ENCODE results near the gene KCNQ5.
A peak's percentile ranks its signal among the peaks of the same experiment; 100 is the strongest.
"Not testable (repeated sequence)": the region's sequence is repeated elsewhere in the genome, so short reads cannot be mapped to it uniquely, and the experiment has no call there.

The KCNQ5 gene

DNA sequence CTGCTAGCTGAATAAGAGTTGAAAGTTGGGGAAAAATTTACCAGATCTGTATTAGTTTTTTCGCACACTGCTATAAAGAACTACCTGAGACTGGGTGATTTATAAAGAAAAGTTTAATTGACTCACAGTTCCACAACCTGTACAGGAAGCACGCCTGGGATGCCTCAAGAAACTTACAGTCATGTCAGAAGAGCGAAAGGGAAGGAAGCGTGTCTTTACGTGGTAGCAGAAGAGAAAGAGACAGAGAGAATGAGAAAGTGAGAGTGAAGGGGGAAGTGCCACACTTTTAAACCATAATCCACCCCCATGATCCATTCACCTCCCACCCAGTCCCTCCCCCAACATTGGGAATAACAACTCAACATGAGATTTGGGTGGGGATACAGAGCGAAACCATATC, 523.8 kb downstream of the KCNQ5 start:
- FAIRE-seq, result no peak

DNA sequence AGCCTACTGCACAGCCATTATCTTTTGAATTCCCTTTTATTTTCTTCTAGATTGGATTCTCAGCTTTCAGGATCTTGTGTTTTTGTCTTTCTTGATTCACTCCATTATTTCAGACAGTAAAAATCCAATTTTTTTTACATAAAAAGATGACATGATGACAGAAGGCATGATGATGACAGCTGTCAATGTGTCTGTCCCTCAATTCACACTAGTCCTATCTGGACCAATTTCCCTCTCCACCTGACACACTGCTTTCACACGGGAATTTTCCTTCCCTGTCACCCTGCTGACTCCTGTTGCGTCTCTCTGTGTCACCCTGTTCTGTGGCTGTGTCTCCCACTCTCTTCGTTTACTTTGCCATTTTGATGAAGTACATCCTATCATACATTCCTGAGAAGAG, 529.9 kb downstream of the KCNQ5 start:
- FAIRE-seq (no peak), DNase-seq (ENCODE audit: insufficient read length, low spot score) (no peak)

More for the DNA sequence above, 523.8 kb downstream of the KCNQ5 start:
- no peak for DNase-seq (ENCODE audit: insufficient read length, low spot score)

DNA sequence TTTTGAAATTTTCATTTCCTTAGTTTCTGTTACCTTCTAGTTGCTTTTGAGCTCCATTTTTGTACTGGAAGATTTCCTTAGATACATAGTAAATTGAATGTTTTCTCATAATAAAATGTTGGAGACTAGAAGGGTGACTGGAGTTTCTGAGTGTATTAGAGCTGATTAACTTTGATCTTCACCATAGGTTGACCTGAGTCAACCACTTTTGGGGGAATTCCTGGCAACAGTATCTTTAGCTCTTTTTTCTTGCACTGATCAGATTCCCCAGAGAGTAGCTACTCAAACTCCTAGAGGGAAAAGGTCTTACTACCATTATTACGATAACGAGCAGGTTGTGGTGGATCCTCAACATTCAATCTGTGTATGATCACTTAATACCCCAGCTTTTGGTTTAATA, 530.7 kb downstream of the KCNQ5 start:
- FAIRE-seq (no peak), DNase-seq (ENCODE audit: insufficient read length, low spot score) (no peak)

DNA sequence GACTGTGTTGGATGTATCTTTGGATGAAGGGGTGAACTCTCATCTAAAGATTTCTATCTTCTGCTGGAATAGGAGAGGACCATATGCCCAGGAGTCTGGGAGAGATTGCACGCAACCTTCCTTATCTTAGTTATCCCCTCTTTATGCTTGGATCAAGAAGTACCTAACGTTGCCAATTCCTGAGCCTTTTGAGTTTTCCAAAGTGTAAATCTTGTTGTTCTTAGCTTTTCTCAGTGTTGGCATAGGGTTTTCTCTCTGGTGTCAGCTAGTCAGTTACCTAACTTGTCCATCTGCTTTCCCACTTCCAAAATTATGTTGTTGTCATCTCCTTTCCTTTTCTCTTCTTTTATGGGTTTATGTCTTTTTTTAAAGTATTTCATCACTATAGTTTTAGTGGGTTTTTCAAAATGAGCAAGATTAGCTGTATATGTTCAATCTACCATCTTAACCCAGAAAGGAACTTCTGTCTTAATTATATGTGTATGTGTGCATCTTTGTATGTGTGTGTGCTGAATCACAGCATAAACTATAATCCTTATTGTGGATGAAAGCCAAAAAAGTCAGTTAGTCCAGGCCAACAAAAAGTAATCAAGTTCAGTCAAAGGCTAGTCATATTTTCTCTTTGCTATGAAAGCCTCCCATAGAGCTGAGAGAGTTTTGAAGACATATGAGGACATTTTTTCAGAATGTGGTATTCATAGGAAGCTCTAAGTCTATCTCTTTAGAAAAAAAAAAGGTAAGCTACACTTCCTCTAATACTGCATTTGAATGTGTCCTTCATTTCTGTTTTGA, 531.3 kb downstream of the KCNQ5 start:
- FAIRE-seq (no peak), DNase-seq (ENCODE audit: insufficient read length, low spot score) (no peak)

DNA sequence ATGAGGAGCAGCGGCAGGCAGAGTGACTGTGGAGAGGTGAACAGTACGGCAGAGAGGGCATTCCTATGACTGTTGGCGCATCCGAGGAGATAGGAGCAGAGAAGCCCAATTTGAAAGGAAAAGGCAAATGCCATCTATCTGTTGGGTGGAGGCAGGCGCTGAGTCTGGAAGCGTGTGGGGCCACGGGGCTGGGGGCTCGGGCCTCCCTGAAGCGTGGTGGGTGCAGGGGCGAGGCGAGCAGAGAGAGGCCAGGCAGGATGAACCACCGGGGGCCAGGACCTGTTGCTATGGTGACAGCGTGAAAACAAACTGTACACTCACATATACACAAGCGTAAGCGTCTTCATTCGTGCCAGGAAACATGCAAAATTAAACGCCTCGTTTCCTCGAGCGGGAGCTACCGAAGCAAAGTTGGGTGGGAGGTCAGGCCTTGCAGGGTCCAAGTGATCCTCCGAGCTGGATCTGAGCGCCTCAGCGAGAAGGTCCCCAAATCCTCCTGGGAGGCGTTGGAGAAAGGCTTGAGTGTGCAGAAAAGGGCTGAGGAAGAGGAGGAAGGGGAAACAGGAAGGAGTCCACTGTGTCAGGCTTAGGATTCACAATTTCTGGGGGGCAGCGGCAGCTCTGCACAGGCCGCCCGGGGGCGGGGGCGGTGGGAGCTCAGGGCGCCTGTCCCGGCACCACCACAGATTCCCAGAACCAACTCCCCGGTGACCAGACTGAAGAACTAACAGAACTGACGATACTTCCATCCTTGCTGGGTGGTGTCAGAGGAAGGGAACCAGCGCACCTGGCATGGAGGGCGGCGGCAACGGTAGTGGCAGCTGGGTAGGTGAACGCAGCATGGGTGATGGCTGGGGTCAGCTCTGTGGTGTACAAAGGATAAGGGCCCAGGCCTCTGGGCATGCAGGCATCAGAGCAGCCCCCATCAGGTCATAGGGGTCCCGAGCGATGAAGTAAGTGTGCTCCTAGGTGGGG, 535.2 kb downstream of the KCNQ5 start:
- DNase-seq (ENCODE audit: insufficient read length, low spot score) (no peak), FAIRE-seq (no peak)

DNA sequence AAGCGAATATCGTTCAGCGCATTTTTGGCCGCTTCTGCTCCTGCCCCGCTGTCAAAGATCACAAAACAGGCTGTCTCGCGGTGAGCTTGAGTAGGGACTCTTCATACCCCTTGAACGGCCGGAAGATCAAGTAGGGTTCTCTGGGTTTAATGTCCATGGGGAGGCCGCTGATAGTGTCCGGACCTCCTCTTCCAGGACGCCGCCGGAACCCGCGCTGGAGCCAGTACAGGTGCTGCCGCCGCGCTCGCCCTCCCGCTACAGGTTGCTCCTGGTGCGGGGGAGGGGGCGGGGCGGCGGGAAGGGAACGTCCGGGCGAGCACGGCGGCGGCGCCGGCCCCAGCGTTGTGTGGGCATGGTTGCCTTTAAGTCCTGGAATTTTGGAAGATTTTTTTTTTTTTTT, 536.0 kb downstream of the KCNQ5 start:
- FAIRE-seq (no peak), DNase-seq (ENCODE audit: insufficient read length, low spot score) (no peak)

DNA sequence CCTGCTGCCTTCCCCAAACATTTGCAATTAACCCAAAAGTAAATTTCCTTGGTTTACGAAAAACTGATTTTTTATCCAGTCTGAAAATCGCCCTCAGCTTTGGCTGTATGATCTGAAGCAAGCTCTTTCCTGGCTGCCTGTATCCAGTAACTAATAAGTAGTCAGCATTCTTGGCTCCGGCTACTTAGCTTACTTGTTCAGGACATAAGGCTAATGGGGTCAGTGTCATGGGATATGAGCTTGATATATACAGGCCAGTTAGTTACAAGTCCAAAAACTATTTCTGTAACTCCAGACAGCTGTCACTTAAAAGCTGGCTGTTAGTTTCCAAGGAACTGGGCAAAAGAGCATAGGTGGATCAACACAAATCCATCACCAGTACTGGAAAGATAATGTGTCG, 547.2 kb downstream of the KCNQ5 start:
- no peak for DNase-seq (ENCODE audit: insufficient read length, low spot score)
- no peak for FAIRE-seq

DNA sequence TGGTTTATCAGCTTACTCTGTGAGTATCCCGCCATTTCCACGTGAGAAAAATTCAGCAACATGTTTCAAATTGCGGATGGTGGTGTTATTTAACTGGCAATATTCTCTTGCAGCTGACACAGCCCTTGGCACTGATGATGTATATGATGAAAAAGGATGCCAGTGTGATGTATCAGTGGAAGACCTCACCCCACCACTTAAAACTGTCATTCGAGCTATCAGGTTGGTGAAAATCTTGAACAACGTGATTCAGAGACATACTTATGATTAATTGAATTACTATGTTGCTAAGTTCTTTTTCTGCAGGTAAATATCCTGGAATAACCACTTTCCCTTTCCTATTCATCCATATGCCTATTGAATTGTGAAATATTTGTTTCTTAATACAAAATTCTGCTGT, 547.8 kb downstream of the KCNQ5 start:
- FAIRE-seq, result peak; percentile 28
- no peak for DNase-seq (ENCODE audit: insufficient read length, low spot score)

DNA sequence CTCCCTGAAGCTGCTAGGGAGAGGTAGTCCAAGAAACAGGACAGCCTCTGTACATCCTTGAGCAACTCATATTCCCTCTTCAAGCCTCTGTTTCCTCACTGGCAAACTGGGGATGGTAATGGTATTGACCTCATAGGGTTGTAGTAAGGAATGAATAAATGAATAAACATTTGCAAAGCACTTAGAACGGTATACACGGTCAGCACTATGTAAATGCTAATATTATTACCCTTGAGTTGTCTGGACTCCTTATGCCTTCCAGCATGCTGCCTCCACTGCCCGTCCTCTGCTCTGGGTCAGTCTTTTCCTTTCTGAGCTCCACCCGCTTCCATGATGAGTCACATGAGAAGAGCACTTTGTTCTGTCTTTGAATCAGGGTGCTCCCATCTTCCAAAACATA, 552.8 kb downstream of the KCNQ5 start:
- no peak for FAIRE-seq
- DNase-seq (ENCODE audit: insufficient read length, low spot score), result no peak

DNA sequence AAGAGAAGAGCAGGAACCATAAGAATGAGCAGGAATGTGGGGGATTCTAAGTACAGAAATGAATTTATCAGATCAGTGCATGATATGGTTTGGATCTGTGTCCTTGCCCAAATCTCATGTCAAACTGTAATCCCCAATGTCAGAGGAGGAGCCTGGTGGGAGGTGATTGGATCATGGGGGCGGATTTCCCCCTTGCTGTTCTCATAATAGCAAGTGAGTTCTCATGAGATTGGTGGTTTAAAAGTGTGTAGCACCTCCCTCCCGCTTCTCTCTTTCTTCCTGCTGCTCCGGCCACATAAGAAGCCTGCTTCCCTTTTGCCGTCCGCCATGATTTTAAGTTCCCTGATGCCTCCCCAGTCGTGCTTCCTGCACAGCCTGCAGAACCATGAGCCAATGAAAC, 554.2 kb downstream of the KCNQ5 start:
- FAIRE-seq, result no peak
- DNase-seq (ENCODE audit: insufficient read length, low spot score), result no peak

DNA sequence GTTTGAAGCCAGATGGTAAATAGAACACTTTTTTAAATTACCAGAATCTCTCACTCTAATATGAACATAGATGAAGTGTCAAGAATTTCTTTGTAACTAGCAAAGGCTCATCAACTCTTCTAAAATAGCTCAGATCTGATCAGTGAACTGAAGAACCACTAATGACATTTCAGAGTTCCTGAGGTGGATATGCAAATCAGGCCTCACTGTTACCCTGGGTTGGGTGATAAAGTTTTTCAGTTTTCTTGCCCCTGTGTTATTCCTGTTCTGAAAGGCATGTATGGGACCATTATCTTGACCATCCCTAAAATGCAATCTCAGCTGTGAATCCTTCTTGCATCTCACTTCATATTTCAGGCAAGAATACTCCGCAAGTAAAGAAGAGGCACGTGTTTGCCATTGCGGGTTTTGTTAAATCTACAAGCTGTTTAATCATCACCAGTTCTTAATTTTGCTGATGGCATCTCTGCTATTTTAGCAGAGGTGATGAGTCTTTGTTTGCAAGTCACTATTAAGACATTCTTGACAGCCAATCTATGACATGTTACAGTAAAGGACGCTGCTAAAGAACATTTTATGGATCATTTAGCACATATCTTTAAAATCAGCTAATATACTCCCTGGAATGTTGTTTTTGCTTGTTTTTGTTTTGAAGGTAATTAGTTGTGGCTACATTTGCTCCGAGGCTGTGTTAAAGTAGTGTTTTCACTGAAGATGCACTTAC, 555.5 kb downstream of the KCNQ5 start:
- FAIRE-seq, result no peak

DNA sequence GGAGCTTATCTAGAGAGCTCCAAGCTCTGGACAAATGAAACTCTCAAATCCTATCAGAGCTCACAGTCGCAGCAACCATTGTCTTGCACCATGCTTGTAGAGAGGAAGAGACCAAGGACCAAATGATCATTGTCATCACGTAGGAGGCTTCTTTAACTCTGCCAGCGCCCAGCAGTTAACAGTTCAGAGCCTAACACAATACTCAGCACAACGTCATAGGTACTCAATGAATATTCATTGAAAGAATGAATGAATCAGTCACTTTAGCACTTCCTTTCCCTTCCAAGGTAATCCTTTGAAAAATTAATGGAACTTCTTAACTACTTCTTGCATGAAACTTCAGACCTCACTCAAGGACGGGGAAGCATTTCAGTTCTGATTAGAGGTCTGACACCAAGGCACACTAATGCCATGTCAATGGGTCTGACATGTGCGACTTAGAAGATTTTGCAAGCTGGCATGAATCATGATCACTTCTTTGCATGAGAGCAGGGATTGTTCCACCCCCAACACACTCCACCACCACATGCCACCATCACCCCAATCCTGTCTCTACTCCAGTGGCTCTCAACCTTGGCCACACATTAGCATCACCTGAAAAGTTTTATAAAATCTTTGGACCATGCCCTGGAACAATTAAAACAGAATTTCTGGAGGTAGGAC, 558.3 kb downstream of the KCNQ5 start:
- DNase-seq (ENCODE audit: insufficient read length, low spot score), result no peak
- FAIRE-seq, result peak; percentile 55

More for the DNA sequence above, 555.5 kb downstream of the KCNQ5 start:
- no peak for DNase-seq (ENCODE audit: insufficient read length, low spot score)

DNA sequence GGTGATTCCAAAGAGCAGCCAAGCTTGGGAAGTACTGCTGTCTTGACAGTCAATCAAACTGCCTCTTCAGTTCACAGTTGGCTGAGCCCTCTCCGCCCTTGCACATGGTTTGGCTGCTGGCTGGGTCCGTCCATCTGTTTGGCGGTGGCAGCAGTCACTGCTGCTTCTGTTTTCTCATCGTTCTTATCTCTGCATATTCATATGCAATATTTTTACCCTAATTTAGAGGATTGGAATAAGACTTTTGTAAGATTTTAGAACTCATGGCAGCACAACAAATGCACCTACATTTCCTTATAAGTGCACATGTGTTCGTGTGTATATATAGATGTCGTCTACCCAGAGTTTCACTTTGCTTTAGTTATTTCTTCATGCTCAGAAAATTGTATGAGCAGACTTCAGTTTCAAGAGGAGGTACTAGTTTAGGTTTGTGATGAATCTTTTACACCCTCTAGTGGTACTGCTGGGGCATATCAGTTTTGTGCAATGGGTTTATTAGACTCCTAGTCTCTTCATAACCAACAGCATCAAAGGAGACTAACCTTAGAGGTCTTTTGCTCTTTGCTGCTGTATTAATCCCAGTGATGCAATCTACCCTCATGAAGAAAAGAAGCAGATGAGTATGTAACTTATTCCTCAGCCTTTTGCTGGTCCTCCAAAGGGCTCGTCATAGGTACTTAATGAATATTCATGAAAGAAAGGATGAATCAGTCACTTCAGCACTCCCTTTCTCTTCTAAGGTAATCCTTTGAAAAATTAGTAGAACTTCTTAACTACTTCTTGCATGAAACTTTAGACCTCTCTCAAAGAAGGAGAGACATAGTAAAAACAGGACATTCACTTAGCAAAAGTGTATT, 559.1 kb downstream of the KCNQ5 start:
- DNase-seq (ENCODE audit: insufficient read length, low spot score) (peak; percentile 57), FAIRE-seq (peak; percentile 60)

DNA sequence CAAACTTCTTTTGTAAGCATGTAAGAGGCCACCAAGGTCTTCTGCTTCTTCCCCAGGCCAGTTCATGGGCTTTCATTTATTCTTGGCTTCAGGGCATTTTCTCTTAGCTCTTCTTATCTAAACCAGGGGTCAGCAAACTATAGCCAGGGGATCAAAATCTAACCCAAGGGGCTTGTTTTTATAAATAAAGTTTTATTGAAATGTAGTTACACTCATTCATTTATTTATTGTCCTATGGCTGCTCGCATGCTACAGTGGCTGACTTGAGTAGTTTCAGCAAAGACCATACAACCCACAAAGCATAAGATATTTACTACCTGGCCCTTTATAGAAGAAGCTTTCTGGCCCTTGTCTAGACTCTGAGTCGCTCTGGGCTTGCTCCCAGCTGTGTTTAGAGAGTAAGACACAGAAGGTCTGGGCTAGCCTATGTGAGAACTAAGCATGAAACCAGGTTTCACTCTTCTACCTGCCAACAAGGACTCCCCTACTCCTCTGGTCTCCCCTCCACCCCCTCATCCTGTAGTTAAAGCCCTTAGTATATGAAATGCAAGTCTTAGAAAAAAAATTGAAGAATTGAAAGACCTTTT, 560.2 kb downstream of the KCNQ5 start:
- DNase-seq (ENCODE audit: insufficient read length, low spot score), result no peak
- no peak for FAIRE-seq

DNA sequence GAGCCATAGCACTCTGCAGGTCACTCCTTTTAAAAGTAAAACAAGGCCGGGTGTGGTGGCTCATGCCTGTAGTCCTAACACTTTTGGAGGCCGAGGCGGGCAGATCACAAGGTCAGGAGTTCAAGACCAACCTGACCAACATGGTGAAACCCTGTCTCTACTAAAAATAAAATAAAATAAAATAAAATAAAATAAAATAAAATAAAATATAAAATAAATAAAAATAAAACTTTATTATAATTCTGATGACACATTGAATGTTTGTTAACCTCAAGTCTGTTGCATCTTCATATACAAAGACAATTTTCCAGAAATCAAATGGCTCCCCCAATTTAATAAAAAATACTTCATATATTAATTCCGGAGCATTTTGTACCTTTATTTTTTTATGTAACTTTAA, 571.4 kb downstream of the KCNQ5 start:
- FAIRE-seq; DNase-seq (ENCODE audit: insufficient read length, low spot score): not testable (repeated sequence)

DNA sequence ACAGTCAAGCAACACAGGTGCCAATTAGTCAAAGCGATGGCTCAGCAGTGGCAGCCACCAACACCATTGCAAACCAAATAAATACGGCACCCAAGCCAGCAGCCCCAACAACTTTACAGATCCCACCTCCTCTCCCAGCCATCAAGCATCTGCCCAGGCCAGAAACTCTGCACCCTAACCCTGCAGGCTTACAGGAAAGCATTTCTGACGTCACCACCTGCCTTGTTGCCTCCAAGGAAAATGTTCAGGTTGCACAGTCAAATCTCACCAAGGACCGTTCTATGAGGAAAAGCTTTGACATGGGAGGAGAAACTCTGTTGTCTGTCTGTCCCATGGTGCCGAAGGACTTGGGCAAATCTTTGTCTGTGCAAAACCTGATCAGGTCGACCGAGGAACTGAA, 572.9 kb downstream of the KCNQ5 start:
- FAIRE-seq (peak; percentile 38), DNase-seq (ENCODE audit: insufficient read length, low spot score) (no peak)

DNA sequence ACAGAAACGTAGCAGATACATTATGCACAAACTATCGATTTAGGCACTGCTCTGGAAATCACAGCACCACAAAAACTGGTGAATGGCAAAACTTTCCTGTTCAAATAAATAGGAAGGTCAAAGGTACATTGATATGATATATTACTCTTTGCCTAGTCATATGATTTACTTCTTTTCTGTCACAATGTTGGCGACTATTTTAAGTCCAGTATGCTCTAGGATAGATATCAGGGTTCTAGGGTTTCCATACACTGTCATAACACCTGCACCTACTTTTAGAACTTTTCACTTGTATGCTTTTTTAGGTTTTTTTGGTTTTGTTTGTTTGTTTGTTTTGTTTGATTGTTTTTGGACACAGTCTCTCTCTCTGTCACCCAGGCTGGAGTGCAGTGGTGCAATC, 578.4 kb downstream of the KCNQ5 start:
- DNase-seq (ENCODE audit: insufficient read length, low spot score), result no peak
- no peak for FAIRE-seq

DNA sequence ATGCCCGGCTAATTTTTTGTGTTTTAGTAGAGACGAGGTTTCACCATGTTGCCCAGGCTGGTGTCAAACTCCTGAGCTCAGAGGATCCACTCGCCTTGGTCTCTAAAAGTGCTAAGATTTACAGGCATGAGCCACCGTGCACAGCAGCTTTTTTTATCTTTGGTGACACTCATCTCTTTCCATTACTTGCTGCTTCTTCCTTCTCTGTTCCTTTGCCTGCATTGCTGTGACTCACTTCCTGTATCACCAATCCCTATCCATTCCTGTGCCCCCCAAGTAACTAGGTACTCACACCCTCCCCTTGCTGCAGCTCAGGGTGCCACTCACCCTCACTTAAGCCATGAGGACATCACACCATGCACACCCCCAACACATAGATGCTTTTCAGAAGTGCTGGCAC, 578.9 kb downstream of the KCNQ5 start:
- DNase-seq (ENCODE audit: insufficient read length, low spot score), result peak; percentile 39
- peak; percentile 60 for FAIRE-seq

DNA sequence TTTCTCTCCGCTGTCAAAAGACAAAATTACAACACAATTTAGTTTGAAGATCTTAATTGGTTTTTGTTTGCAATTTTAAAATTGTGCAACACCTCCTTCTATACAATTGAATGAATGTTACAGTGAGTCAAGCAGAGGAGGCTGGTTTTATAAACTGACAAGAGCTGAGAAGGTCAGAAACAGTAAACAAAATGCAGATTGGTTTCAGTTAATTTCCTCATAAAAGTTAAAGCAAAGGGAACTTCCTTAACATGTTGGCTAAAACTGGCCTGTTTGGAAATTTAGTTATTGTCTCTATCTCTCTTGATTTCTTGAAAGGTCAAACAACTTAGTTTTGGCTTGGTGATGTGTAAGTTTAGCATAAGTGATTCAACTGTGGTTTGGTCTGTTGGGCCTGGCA, 581.2 kb downstream of the KCNQ5 start:
- no peak for DNase-seq (ENCODE audit: insufficient read length, low spot score)

More for the DNA sequence above, 581.2 kb downstream of the KCNQ5 start:
- FAIRE-seq, result no peak
